Right lobe of liver (tissue), 4 donors: ENCODE measurements around the gene BPTF.

ENCODE experiments used
- POLR2A ChIP-seq: fragments of 450-650 bp; IDR thresholded peaks from one replicate; pipeline ENCODE4 v1.6.1; 2017; ENCODE audit warnings: antibody characterized with exemption, mild to moderate bottlenecking
- TF ChIP-seq, protein P1 (sequence below), 4 donors: fragments of 200-600 bp in 3 of 4; fragments of 450-650 bp in 1 of 4; IDR thresholded peaks; one replicate each; pipeline versions ENCODE4 v1.5.1 to v1.8.0; 2016 to 2022; ENCODE audit warnings: antibody characterized with exemption in 4 of 4, mild to moderate bottlenecking in 2 of 4
- donor health status: DM: no; HTN: no; CAD: no.
- donor health status: DM: no; HTN: no; CAD: no.
- donor health status: DM: no; HTN: yes; CAD: no.

DNA sequence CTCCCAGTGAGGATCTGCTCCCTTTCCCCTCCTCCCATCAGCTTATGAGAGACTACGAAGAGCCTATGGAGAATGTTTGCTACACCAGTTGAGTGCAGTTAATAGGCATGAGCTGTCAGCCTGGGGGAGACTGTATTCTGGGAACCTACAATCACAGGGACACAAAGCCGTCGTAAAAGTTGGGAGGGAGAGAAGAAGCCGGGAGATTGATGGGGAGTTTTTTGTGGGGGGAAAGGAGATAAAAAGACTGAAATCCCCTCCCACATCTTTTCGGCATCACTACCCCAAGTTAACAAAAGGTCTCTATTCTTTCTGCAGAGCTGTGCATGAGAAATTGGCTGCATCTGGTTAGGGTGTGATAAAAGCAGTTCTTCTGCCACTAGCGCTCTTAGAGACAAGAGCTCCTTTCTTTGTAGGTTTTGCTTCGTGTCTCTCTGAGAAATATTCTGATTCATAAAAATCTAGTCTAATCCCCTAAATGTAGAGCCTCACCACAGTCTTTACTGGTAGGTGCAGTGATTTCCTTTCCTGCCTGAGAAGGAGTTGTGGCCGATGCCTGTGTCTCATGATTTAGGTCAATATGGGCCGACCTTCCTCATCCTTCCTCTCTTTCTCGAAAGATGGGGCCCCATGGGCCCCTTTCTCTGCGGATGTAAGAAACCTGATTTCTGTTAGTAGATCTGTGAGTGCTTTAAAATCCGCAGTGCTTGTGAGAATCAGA, 77.4 kb downstream of the BPTF start:
- TF ChIP-seq, protein P1, sequence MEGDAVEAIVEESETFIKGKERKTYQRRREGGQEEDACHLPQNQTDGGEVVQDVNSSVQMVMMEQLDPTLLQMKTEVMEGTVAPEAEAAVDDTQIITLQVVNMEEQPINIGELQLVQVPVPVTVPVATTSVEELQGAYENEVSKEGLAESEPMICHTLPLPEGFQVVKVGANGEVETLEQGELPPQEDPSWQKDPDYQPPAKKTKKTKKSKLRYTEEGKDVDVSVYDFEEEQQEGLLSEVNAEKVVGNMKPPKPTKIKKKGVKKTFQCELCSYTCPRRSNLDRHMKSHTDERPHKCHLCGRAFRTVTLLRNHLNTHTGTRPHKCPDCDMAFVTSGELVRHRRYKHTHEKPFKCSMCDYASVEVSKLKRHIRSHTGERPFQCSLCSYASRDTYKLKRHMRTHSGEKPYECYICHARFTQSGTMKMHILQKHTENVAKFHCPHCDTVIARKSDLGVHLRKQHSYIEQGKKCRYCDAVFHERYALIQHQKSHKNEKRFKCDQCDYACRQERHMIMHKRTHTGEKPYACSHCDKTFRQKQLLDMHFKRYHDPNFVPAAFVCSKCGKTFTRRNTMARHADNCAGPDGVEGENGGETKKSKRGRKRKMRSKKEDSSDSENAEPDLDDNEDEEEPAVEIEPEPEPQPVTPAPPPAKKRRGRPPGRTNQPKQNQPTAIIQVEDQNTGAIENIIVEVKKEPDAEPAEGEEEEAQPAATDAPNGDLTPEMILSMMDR (IDR thresholded peaks at IDR 0.05) = no peak
- TF ChIP-seq POLR2A = no peak
